ENCODE data around the gene ALDH3A2.
"Not testable (repeated sequence)": the region's sequence is repeated elsewhere in the genome, so short reads cannot be mapped to it uniquely, and the experiment has no call there.

ALDH3A2 gene

GRCh38 chr17:19650826-19651225, 2.3 kb downstream of the ALDH3A2 start:
- no peak for DNase-seq (ENCODE audit: low spot score)

GRCh38 chr17:19651451-19652238, 3.1 kb downstream of the ALDH3A2 start:
- no peak for DNase-seq (ENCODE audit: low spot score)

GRCh38 chr17:19652595-19652994, 4.0 kb downstream of the ALDH3A2 start:
- no peak for DNase-seq (ENCODE audit: low spot score)

- DNase-seq (ENCODE audit: low spot score): no peak
Measured at GRCh38 chr17:19654342-19654886, 5.9 kb downstream of the ALDH3A2 start.

- no peak for DNase-seq (ENCODE audit: low spot score)
Measured at GRCh38 chr17:19654896-19655295, 6.3 kb downstream of the ALDH3A2 start.

- DNase-seq (ENCODE audit: low spot score): no peak
Measured at GRCh38 chr17:19656336-19656735, 7.8 kb downstream of the ALDH3A2 start.

GRCh38 chr17:19656851-19657581, 8.5 kb downstream of the ALDH3A2 start:
- no peak for DNase-seq (ENCODE audit: low spot score)

- no peak for DNase-seq (ENCODE audit: low spot score)
Measured at GRCh38 chr17:19659366-19660177, 11.0 kb downstream of the ALDH3A2 start.

GRCh38 chr17:19660219-19660870, 11.8 kb downstream of the ALDH3A2 start:
- DNase-seq (ENCODE audit: low spot score): no peak

GRCh38 chr17:19661121-19661520, 12.6 kb downstream of the ALDH3A2 start:
- DNase-seq (ENCODE audit: low spot score): no peak

- DNase-seq (ENCODE audit: low spot score): no peak
Measured at GRCh38 chr17:19663097-19663496, 14.5 kb downstream of the ALDH3A2 start.

GRCh38 chr17:19664136-19664820, 15.7 kb downstream of the ALDH3A2 start:
- DNase-seq (ENCODE audit: low spot score): no peak

- DNase-seq (ENCODE audit: low spot score): no peak
Measured at GRCh38 chr17:19664821-19665181, 16.2 kb downstream of the ALDH3A2 start.

GRCh38 chr17:19669680-19670079, 21.1 kb downstream of the ALDH3A2 start:
- not testable (repeated sequence) for DNase-seq (ENCODE audit: low spot score)

GRCh38 chr17:19670908-19671307, 22.4 kb downstream of the ALDH3A2 start:
- DNase-seq (ENCODE audit: low spot score): no peak

- DNase-seq (ENCODE audit: low spot score): no peak
Measured at GRCh38 chr17:19671433-19671832, 22.9 kb downstream of the ALDH3A2 start.

- no peak for DNase-seq (ENCODE audit: low spot score)
Measured at GRCh38 chr17:19672009-19672750, 23.6 kb downstream of the ALDH3A2 start.

GRCh38 chr17:19673623-19674022, 25.1 kb downstream of the ALDH3A2 start:
- no peak for DNase-seq (ENCODE audit: low spot score)

- DNase-seq (ENCODE audit: low spot score): no peak
Measured at GRCh38 chr17:19676896-19677295, 28.3 kb downstream of the ALDH3A2 start.

GRCh38 chr17:19677736-19678379, 29.3 kb downstream of the ALDH3A2 start:
- DNase-seq (ENCODE audit: low spot score): no peak
